HEK293 (cell line): Measurements from ENCODE around the gene GALNTL6.

Experiments used
- CTCF ChIA-PET: fragments of 350-600 bp; formaldehyde crosslinking; extraction: SDS; loops from one replicate; lab custom pipeline; 2021; ENCODE audit warnings: antibody characterized with exemption; lab: Yijun Ruan, JAX
- POLR2A ChIA-PET: fragments of 300-600 bp; formaldehyde crosslinking; extraction: SDS; loops from one replicate; lab custom pipeline; 2020; ENCODE audit warnings: antibody characterized with exemption, inconsistent platforms; lab: Yijun Ruan, JAX
- H3K27ac ChIP-seq: fragments of 200-500 bp; sonication (Bioruptor generic); 2 replicates; pipeline ENCODE4 v1.5.1; 2014; ENCODE audit warnings: low read depth, low read length, control low read depth, inconsistent platforms; ENCODE audit errors: extremely low read depth
- H3K36me3 ChIP-seq, 2 experiments: fragments of 200-500 bp in 1 of 2; sonication (Bioruptor generic) in 1 of 2; 1 replicate in 1 of 2; 2 replicates in 1 of 2; pipeline ENCODE4 v1.5.1; 2014 to 2017; ENCODE audit warnings: inconsistent platforms in 2 of 2, low read length in 2 of 2; ENCODE audit not compliant: control insufficient read depth in 2 of 2, insufficient read depth in 1 of 2
- H3K4me1 ChIP-seq: fragments of 200-500 bp; sonication (Bioruptor generic); 2 replicates; pipeline ENCODE4 v1.5.1; 2014; ENCODE audit warnings: mild to moderate bottlenecking, low read length, inconsistent platforms; ENCODE audit not compliant: control insufficient read depth, insufficient read depth
- H3K4me3 ChIP-seq: 2 replicates; pipeline ENCODE4 v1.5.1; 2011; ENCODE audit warnings: low read depth, mild to moderate bottlenecking, control low read depth, low read length, moderate library complexity
- H3K9me3 ChIP-seq: fragments of 200-500 bp; sonication (Bioruptor generic); 2 replicates; pipeline ENCODE4 v1.5.1; 2014; ENCODE audit warnings: low read depth, low read length, inconsistent platforms; ENCODE audit not compliant: control insufficient read depth, insufficient read depth
- PRDM10 ChIP-seq: fragments of 450-650 bp; formaldehyde crosslinking; IDR thresholded peaks from 2 replicates; pipeline ENCODE4 v1.5.1; 2016; ENCODE audit warnings: missing biosample characterization, missing genetic modification characterization
- PRDM4 ChIP-seq: fragments of 450-650 bp; formaldehyde crosslinking; IDR thresholded peaks from 2 replicates; pipeline ENCODE4 v1.5.1; 2017; ENCODE audit warnings: missing biosample characterization, missing genetic modification characterization
- SCRT1 ChIP-seq: fragments of 450-650 bp; formaldehyde crosslinking; IDR thresholded peaks from 2 replicates; pipeline ENCODE4 v1.5.1; 2016; ENCODE audit warnings: missing biosample characterization, missing genetic modification characterization, borderline replicate concordance
- SP2 ChIP-seq: fragments of 450-650 bp; formaldehyde crosslinking; IDR thresholded peaks from 2 replicates; pipeline ENCODE4 v1.5.1; 2016; ENCODE audit warnings: missing biosample characterization, missing genetic modification characterization
- WT1 ChIP-seq: fragments of 450-650 bp; formaldehyde crosslinking; IDR thresholded peaks from 2 replicates; pipeline ENCODE4 v1.5.1; 2016; ENCODE audit warnings: missing biosample characterization, missing genetic modification characterization
- ZBTB7A ChIP-seq: fragments of 450-650 bp; formaldehyde crosslinking; IDR thresholded peaks from 2 replicates; pipeline ENCODE4 v1.5.1; 2016; ENCODE audit warnings: low read depth, missing biosample characterization, missing genetic modification characterization
- ZIC2 ChIP-seq: fragments of 450-650 bp; formaldehyde crosslinking; IDR thresholded peaks from 2 replicates; pipeline ENCODE4 v1.5.1; 2016; ENCODE audit warnings: missing biosample characterization, missing genetic modification characterization
- ZNF121 ChIP-seq: fragments of 450-650 bp; formaldehyde crosslinking; IDR thresholded peaks from 2 replicates; pipeline ENCODE4 v1.5.1; 2016; ENCODE audit warnings: missing biosample characterization, missing genetic modification characterization
- ZNF19 ChIP-seq: fragments of 450-650 bp; formaldehyde crosslinking; IDR thresholded peaks from 2 replicates; pipeline ENCODE4; 2016; ENCODE audit warnings: missing biosample characterization, missing genetic modification characterization, low read depth
- ZNF223 ChIP-seq: fragments of 450-650 bp; formaldehyde crosslinking; IDR thresholded peaks from 2 replicates; pipeline ENCODE4 v1.5.1; 2016; ENCODE audit warnings: missing biosample characterization, missing genetic modification characterization
- ZNF391 ChIP-seq: fragments of 450-650 bp; formaldehyde crosslinking; IDR thresholded peaks from 2 replicates; pipeline ENCODE4 v1.5.1; 2016; ENCODE audit warnings: low read depth, missing biosample characterization, missing genetic modification characterization, borderline replicate concordance
- ZNF416 ChIP-seq: fragments of 450-650 bp; formaldehyde crosslinking; IDR thresholded peaks from 2 replicates; pipeline ENCODE4 v1.5.1; 2016; ENCODE audit warnings: missing biosample characterization, missing genetic modification characterization
- ZNF610 ChIP-seq: fragments of 450-650 bp; formaldehyde crosslinking; IDR thresholded peaks from 2 replicates; pipeline ENCODE4 v1.5.1; 2016; ENCODE audit warnings: missing biosample characterization, missing genetic modification characterization, borderline replicate concordance
- ZNF664 ChIP-seq: fragments of 450-650 bp; formaldehyde crosslinking; IDR thresholded peaks from 2 replicates; pipeline ENCODE4 v1.5.1; 2016; ENCODE audit warnings: missing biosample characterization, missing genetic modification characterization
- ZSCAN30 ChIP-seq: fragments of 450-650 bp; IDR thresholded peaks from 2 replicates; pipeline ENCODE4 v1.5.1; 2018; ENCODE audit warnings: missing biosample characterization, mild to moderate bottlenecking, missing genetic modification characterization, moderate library complexity
- TF ChIP-seq, protein P1 (sequence below): IDR thresholded peaks from 2 replicates; pipeline ENCODE4 v1.6.1; 2011; ENCODE audit warnings: mild to moderate bottlenecking, low read depth, low read length, borderline replicate concordance
- TF ChIP-seq, protein P2 (sequence below): fragments of 450-650 bp; formaldehyde crosslinking; IDR thresholded peaks from 2 replicates; pipeline ENCODE4 v1.5.1; 2016; ENCODE audit warnings: missing biosample characterization, missing genetic modification characterization
- TF ChIP-seq, protein P3 (sequence below): fragments of 450-650 bp; formaldehyde crosslinking; optimal IDR thresholded peaks from 2 replicates; pipeline ENCODE3; 2016; ENCODE audit warnings: missing biosample characterization, mild to moderate bottlenecking, missing genetic modification characterization
- TF ChIP-seq, protein P4 (sequence below): fragments of 450-650 bp; formaldehyde crosslinking; conservative IDR thresholded peaks from 2 replicates; pipeline ENCODE4 v1.5.1; 2016; ENCODE audit warnings: low read depth, missing biosample characterization, missing genetic modification characterization

Gene GALNTL6

DNA sequence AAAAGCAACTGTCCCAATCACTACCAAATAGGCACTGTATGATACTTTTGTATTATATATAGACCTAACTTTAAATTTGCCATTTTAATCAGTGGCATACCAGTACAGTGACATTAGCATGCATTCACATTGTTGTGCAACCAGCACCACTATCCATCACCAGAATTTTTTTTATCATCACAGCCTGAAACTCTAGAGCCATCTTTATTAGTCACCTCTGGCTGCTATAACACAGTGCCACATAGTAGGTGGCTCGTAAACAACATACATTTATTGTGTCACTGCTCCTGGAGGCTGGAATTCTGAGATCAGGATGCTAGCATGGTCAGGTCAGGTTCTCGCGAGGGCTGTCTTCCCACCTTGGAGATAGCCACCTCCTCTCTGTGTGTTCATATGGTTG is 1167.0 kb downstream of the GALNTL6 start:
- Histone ChIP-seq H3K4me1 (no peaks in the 10 kb centered on the region), H3K27ac (no peak overlapping the region), H3K4me3 (no peak overlapping the region), H3K9me3 (no peaks in the 10 kb centered on the region), H3K36me3 (no peaks in the 10 kb centered on the region)
- ChIA-PET CTCF (no interaction called here), POLR2A (no interaction called here)
- TF ChIP-seq ZNF416 (tag by site-specific recombination) (no peak), ZBTB7A (tag by site-specific recombination) (no peak), ZSCAN30 (tag by site-specific recombination) (no peak), ZNF391 (tag by site-specific recombination) (no peak), WT1 (no peak), ZNF121 (tag by site-specific recombination) (no peak), ZIC2 (no peak), SP2 (no peak), PRDM10 (tag by site-specific recombination) (no peak), PRDM4 (no peak), ZNF664 (tag by site-specific recombination) (no peak), SCRT1 (tag by site-specific recombination) (no peak), ZNF223 (no peak), ZNF610 (tag by site-specific recombination) (no peak), ZNF19 (tag by site-specific recombination) (no peak)
- TF ChIP-seq, protein P1, sequence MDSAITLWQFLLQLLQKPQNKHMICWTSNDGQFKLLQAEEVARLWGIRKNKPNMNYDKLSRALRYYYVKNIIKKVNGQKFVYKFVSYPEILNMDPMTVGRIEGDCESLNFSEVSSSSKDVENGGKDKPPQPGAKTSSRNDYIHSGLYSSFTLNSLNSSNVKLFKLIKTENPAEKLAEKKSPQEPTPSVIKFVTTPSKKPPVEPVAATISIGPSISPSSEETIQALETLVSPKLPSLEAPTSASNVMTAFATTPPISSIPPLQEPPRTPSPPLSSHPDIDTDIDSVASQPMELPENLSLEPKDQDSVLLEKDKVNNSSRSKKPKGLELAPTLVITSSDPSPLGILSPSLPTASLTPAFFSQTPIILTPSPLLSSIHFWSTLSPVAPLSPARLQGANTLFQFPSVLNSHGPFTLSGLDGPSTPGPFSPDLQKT: no peak
- TF ChIP-seq, protein P2, sequence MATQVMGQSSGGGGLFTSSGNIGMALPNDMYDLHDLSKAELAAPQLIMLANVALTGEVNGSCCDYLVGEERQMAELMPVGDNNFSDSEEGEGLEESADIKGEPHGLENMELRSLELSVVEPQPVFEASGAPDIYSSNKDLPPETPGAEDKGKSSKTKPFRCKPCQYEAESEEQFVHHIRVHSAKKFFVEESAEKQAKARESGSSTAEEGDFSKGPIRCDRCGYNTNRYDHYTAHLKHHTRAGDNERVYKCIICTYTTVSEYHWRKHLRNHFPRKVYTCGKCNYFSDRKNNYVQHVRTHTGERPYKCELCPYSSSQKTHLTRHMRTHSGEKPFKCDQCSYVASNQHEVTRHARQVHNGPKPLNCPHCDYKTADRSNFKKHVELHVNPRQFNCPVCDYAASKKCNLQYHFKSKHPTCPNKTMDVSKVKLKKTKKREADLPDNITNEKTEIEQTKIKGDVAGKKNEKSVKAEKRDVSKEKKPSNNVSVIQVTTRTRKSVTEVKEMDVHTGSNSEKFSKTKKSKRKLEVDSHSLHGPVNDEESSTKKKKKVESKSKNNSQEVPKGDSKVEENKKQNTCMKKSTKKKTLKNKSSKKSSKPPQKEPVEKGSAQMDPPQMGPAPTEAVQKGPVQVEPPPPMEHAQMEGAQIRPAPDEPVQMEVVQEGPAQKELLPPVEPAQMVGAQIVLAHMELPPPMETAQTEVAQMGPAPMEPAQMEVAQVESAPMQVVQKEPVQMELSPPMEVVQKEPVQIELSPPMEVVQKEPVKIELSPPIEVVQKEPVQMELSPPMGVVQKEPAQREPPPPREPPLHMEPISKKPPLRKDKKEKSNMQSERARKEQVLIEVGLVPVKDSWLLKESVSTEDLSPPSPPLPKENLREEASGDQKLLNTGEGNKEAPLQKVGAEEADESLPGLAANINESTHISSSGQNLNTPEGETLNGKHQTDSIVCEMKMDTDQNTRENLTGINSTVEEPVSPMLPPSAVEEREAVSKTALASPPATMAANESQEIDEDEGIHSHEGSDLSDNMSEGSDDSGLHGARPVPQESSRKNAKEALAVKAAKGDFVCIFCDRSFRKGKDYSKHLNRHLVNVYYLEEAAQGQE (tag by site-specific recombination): no peak
- TF ChIP-seq, protein P3, sequence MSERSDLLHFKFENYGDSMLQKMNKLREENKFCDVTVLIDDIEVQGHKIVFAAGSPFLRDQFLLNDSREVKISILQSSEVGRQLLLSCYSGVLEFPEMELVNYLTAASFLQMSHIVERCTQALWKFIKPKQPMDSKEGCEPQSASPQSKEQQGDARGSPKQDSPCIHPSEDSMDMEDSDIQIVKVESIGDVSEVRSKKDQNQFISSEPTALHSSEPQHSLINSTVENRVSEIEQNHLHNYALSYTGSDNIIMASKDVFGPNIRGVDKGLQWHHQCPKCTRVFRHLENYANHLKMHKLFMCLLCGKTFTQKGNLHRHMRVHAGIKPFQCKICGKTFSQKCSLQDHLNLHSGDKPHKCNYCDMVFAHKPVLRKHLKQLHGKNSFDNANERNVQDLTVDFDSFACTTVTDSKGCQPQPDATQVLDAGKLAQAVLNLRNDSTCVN (tag by site-specific recombination): no peak
- TF ChIP-seq, protein P4, sequence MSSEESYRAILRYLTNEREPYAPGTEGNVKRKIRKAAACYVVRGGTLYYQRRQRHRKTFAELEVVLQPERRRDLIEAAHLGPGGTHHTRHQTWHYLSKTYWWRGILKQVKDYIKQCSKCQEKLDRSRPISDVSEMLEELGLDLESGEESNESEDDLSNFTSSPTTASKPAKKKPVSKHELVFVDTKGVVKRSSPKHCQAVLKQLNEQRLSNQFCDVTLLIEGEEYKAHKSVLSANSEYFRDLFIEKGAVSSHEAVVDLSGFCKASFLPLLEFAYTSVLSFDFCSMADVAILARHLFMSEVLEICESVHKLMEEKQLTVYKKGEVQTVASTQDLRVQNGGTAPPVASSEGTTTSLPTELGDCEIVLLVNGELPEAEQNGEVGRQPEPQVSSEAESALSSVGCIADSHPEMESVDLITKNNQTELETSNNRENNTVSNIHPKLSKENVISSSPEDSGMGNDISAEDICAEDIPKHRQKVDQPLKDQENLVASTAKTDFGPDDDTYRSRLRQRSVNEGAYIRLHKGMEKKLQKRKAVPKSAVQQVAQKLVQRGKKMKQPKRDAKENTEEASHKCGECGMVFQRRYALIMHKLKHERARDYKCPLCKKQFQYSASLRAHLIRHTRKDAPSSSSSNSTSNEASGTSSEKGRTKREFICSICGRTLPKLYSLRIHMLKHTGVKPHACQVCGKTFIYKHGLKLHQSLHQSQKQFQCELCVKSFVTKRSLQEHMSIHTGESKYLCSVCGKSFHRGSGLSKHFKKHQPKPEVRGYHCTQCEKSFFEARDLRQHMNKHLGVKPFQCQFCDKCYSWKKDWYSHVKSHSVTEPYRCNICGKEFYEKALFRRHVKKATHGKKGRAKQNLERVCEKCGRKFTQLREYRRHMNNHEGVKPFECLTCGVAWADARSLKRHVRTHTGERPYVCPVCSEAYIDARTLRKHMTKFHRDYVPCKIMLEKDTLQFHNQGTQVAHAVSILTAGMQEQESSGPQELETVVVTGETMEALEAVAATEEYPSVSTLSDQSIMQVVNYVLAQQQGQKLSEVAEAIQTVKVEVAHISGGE (tag by site-specific recombination): no peak
